ENCODE data around the gene NOS2.
"Not testable (repeated sequence)": the region's sequence is repeated elsewhere in the genome, so short reads cannot be mapped to it uniquely, and the experiment has no call there.

The NOS2 gene

GRCh38 chr17:27754549-27754948 lies 45.8 kb downstream of the NOS2 start:
- DNase-seq (ENCODE audit: low spot score): no peak
- in situ Hi-C loops (cut with MboI; ENCODE audit: low pct_unique_long_range_greater_than_20kb, low sequenced_read_pairs, unreplicated experiment): no loop called here
- TF ChIP-seq CTCF (IDR thresholded peaks at IDR 0.05; ENCODE audit: extremely low read depth, insufficient read depth, missing control alignments): no peak

GRCh38 chr17:27753726-27754125 lies 46.6 kb downstream of the NOS2 start:
- in situ Hi-C loops (cut with MboI; ENCODE audit: low pct_unique_long_range_greater_than_20kb, low sequenced_read_pairs, unreplicated experiment); DNase-seq (ENCODE audit: low spot score): not testable (repeated sequence)

- DNase-seq (ENCODE audit: low spot score); in situ Hi-C loops (cut with MboI; ENCODE audit: low pct_unique_long_range_greater_than_20kb, low sequenced_read_pairs, unreplicated experiment): not testable (repeated sequence)
These were observed 47.3 kb downstream of the NOS2 start for GRCh38 chr17:27752831-27753619.

GRCh38 chr17:27751622-27752490 lies 48.5 kb downstream of the NOS2 start:
- in situ Hi-C loops (cut with MboI; ENCODE audit: low pct_unique_long_range_greater_than_20kb, low sequenced_read_pairs, unreplicated experiment): no loop called here

GRCh38 chr17:27751166-27751565 lies 49.2 kb downstream of the NOS2 start:
- no peak for TF ChIP-seq CTCF (IDR thresholded peaks at IDR 0.05; ENCODE audit: extremely low read depth, insufficient read depth, missing control alignments)
- no peak for DNase-seq (ENCODE audit: low spot score)
- in situ Hi-C loops (cut with MboI; ENCODE audit: low pct_unique_long_range_greater_than_20kb, low sequenced_read_pairs, unreplicated experiment): no loop called here

More at GRCh38 chr17:27751622-27752490, 48.5 kb downstream of the NOS2 start:
- no peak for TF ChIP-seq CTCF (IDR thresholded peaks at IDR 0.05; ENCODE audit: extremely low read depth, insufficient read depth, missing control alignments)
- no peak for DNase-seq (ENCODE audit: low spot score)

GRCh38 chr17:27749562-27750150 lies 50.7 kb downstream of the NOS2 start:
- in situ Hi-C loops (cut with MboI; ENCODE audit: low pct_unique_long_range_greater_than_20kb, low sequenced_read_pairs, unreplicated experiment); DNase-seq (ENCODE audit: low spot score): not testable (repeated sequence)

- DNase-seq (ENCODE audit: low spot score): no peak
- in situ Hi-C loops (cut with MboI; ENCODE audit: low pct_unique_long_range_greater_than_20kb, low sequenced_read_pairs, unreplicated experiment): no loop called here
- TF ChIP-seq CTCF (IDR thresholded peaks at IDR 0.05; ENCODE audit: extremely low read depth, insufficient read depth, missing control alignments): no peak
These were observed 51.9 kb downstream of the NOS2 start for GRCh38 chr17:27748360-27748825.

Measured in GM13977 (cell line).